Fibroblast of the conjunctiva (primary cell): Measurements from ENCODE around the gene DNAI4.
A peak's percentile ranks its signal among the peaks of the same experiment; 100 is the strongest.
"Not testable (repeated sequence)": the region's sequence is repeated elsewhere in the genome, so short reads cannot be mapped to it uniquely, and the experiment has no call there.

Experiments used
- DNase-seq: peaks from one replicate; pipeline ENCODE4 v3.0.0-alpha.2; 2010; ENCODE audit warnings: low read depth

The DNAI4 gene

GRCh38 chr1:66924756-66925557 lies at the start of gene DNAI4, which contains the start of gene MIER1:
Gene DNAI4 (minus strand): TSS chr1:66924856. CDS start chr1:66924831, 25 bp downstream.
Gene MIER1 (plus strand): TSS chr1:66924990. CDS start chr1:66925029, 39 bp downstream.
- DNase-seq: peak; percentile 98

- no peak for DNase-seq
Measured at GRCh38 chr1:66968574-66968973, 43.9 kb upstream of the DNAI4 start.

GRCh38 chr1:66966188-66966873 lies 41.7 kb upstream of the DNAI4 start:
- DNase-seq: not testable (repeated sequence)

GRCh38 chr1:66957938-66958337 lies 33.3 kb upstream of the DNAI4 start:
- DNase-seq: no peak

GRCh38 chr1:66954208-66954607 lies 29.6 kb upstream of the DNAI4 start:
- DNase-seq: no peak

- no peak for DNase-seq
Measured at GRCh38 chr1:66951513-66951912, 26.9 kb upstream of the DNAI4 start.

- no peak for DNase-seq
Measured at GRCh38 chr1:66947267-66947666, 22.6 kb upstream of the DNAI4 start.

GRCh38 chr1:66945316-66945715 lies 20.7 kb upstream of the DNAI4 start:
- DNase-seq: no peak

- DNase-seq: peak; percentile 48
Measured at GRCh38 chr1:66944330-66945274, 19.9 kb upstream of the DNAI4 start.

- peak; percentile 27 for DNase-seq
Measured at GRCh38 chr1:66943361-66943969, 18.8 kb upstream of the DNAI4 start.

GRCh38 chr1:66940981-66941380 lies 16.3 kb upstream of the DNAI4 start:
- DNase-seq: no peak

- no peak for DNase-seq
Measured at GRCh38 chr1:66938613-66939012, 14.0 kb upstream of the DNAI4 start.

- DNase-seq: no peak
Measured at GRCh38 chr1:66937529-66938234, 13.0 kb upstream of the DNAI4 start.

GRCh38 chr1:66933887-66934700 lies 9.4 kb upstream of the DNAI4 start:
- no peak for DNase-seq

- DNase-seq: no peak
Measured at GRCh38 chr1:66932291-66932690, 7.6 kb upstream of the DNAI4 start.

GRCh38 chr1:66931590-66931989 lies 6.9 kb upstream of the DNAI4 start:
- DNase-seq: no peak

GRCh38 chr1:66930823-66931174 lies 6.1 kb upstream of the DNAI4 start:
- DNase-seq: no peak

- peak; percentile 85 for DNase-seq
Measured at GRCh38 chr1:66929999-66930822, 5.6 kb upstream of the DNAI4 start.

- DNase-seq: no peak
Measured at GRCh38 chr1:66929691-66929998, 5.0 kb upstream of the DNAI4 start.
